HepG2 (cell line): Measurements from ENCODE around the gene XPO5. TPM values are rescaled to one million over a fixed set of nuclear protein-coding genes. Genes with fewer than 3 reads are reported as not detected.

Source experiments
- ARID4A ChIP-seq: sonication (generic); formaldehyde crosslinking; IDR thresholded peaks from 2 replicates; pipeline ENCODE4 v1.5.0; 2020; ENCODE audit warnings: mild to moderate bottlenecking, missing genetic modification reagents, borderline replicate concordance
- CBX1 ChIP-seq: IDR thresholded peaks from one replicate; pipeline ENCODE4 v1.6.1; 2016; ENCODE audit warnings: antibody characterized with exemption, low read depth
- DNMT1 ChIP-seq: sonication (generic); formaldehyde crosslinking; IDR thresholded peaks from 2 replicates; pipeline ENCODE4 v1.5.1; 2020; ENCODE audit warnings: mild to moderate bottlenecking, missing genetic modification reagents
- KLF13 ChIP-seq: sonication (generic); formaldehyde crosslinking; IDR thresholded peaks from 2 replicates; pipeline ENCODE4 v1.4.0; 2020; ENCODE audit warnings: mild to moderate bottlenecking, missing genetic modification reagents
- KLF16 ChIP-seq, 2 experiments: sonication (generic) in 1 of 2; formaldehyde crosslinking in 1 of 2; IDR thresholded peaks; 2 replicates each; pipeline versions ENCODE4 v1.6.1 to v1.8.0; 2016 to 2023; ENCODE audit warnings: missing genetic modification reagents in 2 of 2, missing compliant biosample characterization in 1 of 2
- MEF2D ChIP-seq: sonication (generic); formaldehyde crosslinking; IDR thresholded peaks from 2 replicates; pipeline ENCODE4 v1.5.1; 2020; ENCODE audit warnings: mild to moderate bottlenecking, missing genetic modification reagents
- NCOR1 ChIP-seq: fragments of 200-600 bp; sonication (generic); IDR thresholded peaks from 2 replicates; pipeline ENCODE4 v1.7.0; 2017; ENCODE audit warnings: antibody characterized with exemption, low read length, borderline replicate concordance
- NR1H2 ChIP-seq: sonication (generic); formaldehyde crosslinking; IDR thresholded peaks from 2 replicates; pipeline ENCODE4 v1.8.1; 2022; ENCODE audit warnings: low read depth, missing genetic modification reagents, borderline replicate concordance
- NR2F2 ChIP-seq: IDR thresholded peaks from 2 replicates; pipeline ENCODE4 v1.6.1; 2012; ENCODE audit warnings: low read depth, inconsistent platforms, borderline replicate concordance
- RBFOX2 ChIP-seq: fragments of 200-400 bp; formaldehyde crosslinking; IDR thresholded peaks from 2 replicates; pipeline ENCODE4 v1.6.1; 2017; ENCODE audit warnings: low read depth, mild to moderate bottlenecking, low read length
- RBM39 ChIP-seq: fragments of 200-400 bp; formaldehyde crosslinking; IDR thresholded peaks from one replicate; pipeline ENCODE4 v1.6.1; 2018; ENCODE audit warnings: antibody characterized with exemption, mild to moderate bottlenecking, low read depth, low read length; ENCODE audit not compliant: poor library complexity, severe bottlenecking
- SIN3A ChIP-seq: IDR thresholded peaks from 2 replicates; pipeline ENCODE4 v1.6.1; 2011; ENCODE audit warnings: low read depth, mild to moderate bottlenecking, control low read depth, low read length, borderline replicate concordance
- TIGD3 ChIP-seq: sonication (generic); formaldehyde crosslinking; IDR thresholded peaks from 2 replicates; pipeline ENCODE4 v1.5.1; 2020; ENCODE audit warnings: mild to moderate bottlenecking, missing genetic modification reagents, borderline replicate concordance
- ZBTB20 ChIP-seq: sonication (generic); formaldehyde crosslinking; IDR thresholded peaks from 2 replicates; pipeline ENCODE4 v1.8.1; 2023; ENCODE audit warnings: missing genetic modification reagents, low read depth, mild to moderate bottlenecking, borderline replicate concordance
- ZNF180 ChIP-seq: sonication (generic); formaldehyde crosslinking; IDR thresholded peaks from 2 replicates; pipeline ENCODE4 v1.4.0; 2020; ENCODE audit warnings: low read depth, missing genetic modification reagents, borderline replicate concordance
- ZNF205 ChIP-seq: IDR thresholded peaks from 2 replicates; pipeline ENCODE4 v1.6.1; 2018; ENCODE audit warnings: missing biosample characterization, missing genetic modification reagents
- ZNF224 ChIP-seq: sonication (generic); formaldehyde crosslinking; IDR thresholded peaks from 2 replicates; pipeline ENCODE4 v1.5.0; 2020; ENCODE audit warnings: mild to moderate bottlenecking, missing genetic modification reagents
- ZNF441 ChIP-seq: sonication (generic); formaldehyde crosslinking; IDR thresholded peaks from 2 replicates; pipeline ENCODE4 v1.7.0; 2021; ENCODE audit warnings: missing genetic modification reagents, borderline replicate concordance
- ZNF720 ChIP-seq: sonication (generic); formaldehyde crosslinking; IDR thresholded peaks from 2 replicates; pipeline ENCODE4 v1.4.0; 2020; ENCODE audit warnings: missing genetic modification reagents
- ZNF766 ChIP-seq: sonication (generic); formaldehyde crosslinking; IDR thresholded peaks from 2 replicates; pipeline ENCODE4 v1.5.0; 2020; ENCODE audit warnings: missing genetic modification reagents, borderline replicate concordance
- ZSCAN25 ChIP-seq: sonication (generic); formaldehyde crosslinking; IDR thresholded peaks from 2 replicates; pipeline ENCODE4 v1.8.0; 2022; ENCODE audit warnings: mild to moderate bottlenecking, missing genetic modification reagents
- polyA plus RNA-seq, 8 experiments: library from polyadenylated mRNA; depleted of rRNA in 3 of 8; stranded (reverse) in 7 of 8; unstranded in 1 of 8; fragments of >200 nt; fragmentation: Illumina TruSeq in 4 of 8; extraction: Trizol in 4 of 8; gene quantifications; 2 replicates each; pipeline versions ENCODE4 v1.2.1 to v1.2.3, GENCODE V29; 2011 to 2016; ENCODE audit warnings: low read depth in 4 of 8, missing spikeins in 1 of 8, mixed read lengths in 1 of 8; ENCODE audit not compliant: insufficient read depth in 1 of 8
- total RNA-seq, 5 experiments: library from RNA; depleted of rRNA; stranded (reverse); fragments of >200 nt; fragmentation: Illumina TruSeq; extraction: Trizol; gene quantifications; 2 replicates each; pipeline ENCODE4 v1.2.3, GENCODE V29; 2016; ENCODE audit warnings: low read depth in 1 of 5
- TF ChIP-seq, protein P1 (sequence below): sonication (generic); formaldehyde crosslinking; IDR thresholded peaks from 2 replicates; pipeline ENCODE4 v1.8.1; 2022; ENCODE audit warnings: mild to moderate bottlenecking, missing genetic modification reagents

XPO5 gene
- total and polyA plus RNA-seq, 2 of the 13 experiments (the other 11 are each of a cell fraction or from before 2014, with no cell fraction given): 52.2 to 68.0 TPM

DNA sequence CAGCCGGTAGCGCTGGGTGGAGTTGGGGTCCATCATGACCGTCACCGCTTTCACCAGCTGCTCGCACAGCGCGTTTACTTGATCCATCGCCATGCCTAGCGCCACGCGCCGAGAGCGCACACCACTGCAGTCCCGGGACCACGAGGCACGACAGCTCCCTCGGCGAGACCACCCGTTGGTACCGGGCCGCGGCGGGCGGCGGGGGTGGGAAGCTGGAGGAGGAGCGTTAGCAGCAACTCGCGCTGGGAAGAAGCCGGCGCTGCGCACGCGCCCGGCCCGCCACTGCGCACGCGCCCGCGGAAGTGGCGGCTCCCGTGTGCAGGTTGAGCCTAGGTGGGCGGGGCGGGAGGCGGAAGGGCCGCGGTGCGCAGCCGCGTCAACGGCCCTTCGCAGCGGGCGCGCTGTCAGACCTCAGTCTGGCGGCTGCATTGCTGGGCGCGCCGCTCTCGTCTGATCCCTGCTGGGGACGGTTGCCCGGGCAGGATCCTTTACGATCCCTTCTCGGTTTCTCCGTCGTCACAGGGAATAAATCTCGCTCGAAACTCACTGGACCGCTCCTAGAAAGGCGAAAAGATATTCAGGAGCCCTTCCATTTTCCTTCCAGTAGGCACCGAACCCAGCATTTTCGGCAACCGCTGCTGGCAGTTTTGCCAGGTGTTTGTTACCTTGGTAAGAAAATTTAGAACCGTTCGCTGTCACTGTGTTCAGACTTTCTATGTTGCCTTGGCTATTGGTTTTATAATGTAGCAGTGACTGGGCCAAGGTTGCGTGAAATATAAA, at the start of gene XPO5, which contains the start of gene POLH (continued):
- TF ChIP-seq ZNF224 (CRISPR knock-in tag): peak; percentile 20; the same call in 1 of the 2 replicates
- TF ChIP-seq, protein P1, sequence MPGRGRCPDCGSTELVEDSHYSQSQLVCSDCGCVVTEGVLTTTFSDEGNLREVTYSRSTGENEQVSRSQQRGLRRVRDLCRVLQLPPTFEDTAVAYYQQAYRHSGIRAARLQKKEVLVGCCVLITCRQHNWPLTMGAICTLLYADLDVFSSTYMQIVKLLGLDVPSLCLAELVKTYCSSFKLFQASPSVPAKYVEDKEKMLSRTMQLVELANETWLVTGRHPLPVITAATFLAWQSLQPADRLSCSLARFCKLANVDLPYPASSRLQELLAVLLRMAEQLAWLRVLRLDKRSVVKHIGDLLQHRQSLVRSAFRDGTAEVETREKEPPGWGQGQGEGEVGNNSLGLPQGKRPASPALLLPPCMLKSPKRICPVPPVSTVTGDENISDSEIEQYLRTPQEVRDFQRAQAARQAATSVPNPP (CRISPR knock-in tag): peak; percentile 93
- peak; percentile 22 for TF ChIP-seq CBX1
- TF ChIP-seq ZNF720: no peak
- TF ChIP-seq NR1H2 (CRISPR knock-in tag): no peak; the same call in 1 of the 2 replicates
- TF ChIP-seq KLF16 (CRISPR knock-in tag; IDR thresholded peaks at IDR 0.05): peak in 1 of 2 experiments; percentile 94; a peak in 2 of 4 replicates
- peak; percentile 46 for TF ChIP-seq RBM39
- peak; percentile 37; the same call in 1 of the 2 replicates for TF ChIP-seq MEF2D
- no peak; the same call in none of the 2 replicates for TF ChIP-seq ZSCAN25 (CRISPR knock-in tag)
- TF ChIP-seq ZNF766 (CRISPR knock-in tag): peak; percentile 56
- TF ChIP-seq DNMT1 (CRISPR knock-in tag): peak; percentile 96; the same call in 1 of the 2 replicates
- TF ChIP-seq ZNF205 (CRISPR knock-in tag): peak; percentile 62
- TF ChIP-seq ZBTB20: no peak; the same call in 1 of the 2 replicates
- peak; percentile 95 for TF ChIP-seq RBFOX2
- no peak for TF ChIP-seq NCOR1
- 0 out of 2 replicates have a peak, but pooled peaks have one; percentile 78 for TF ChIP-seq ZNF180 (CRISPR knock-in tag)
- TF ChIP-seq SIN3A: peak; percentile 96; the same call in 1 of the 2 replicates
- TF ChIP-seq ARID4A (CRISPR knock-in tag): peak; percentile 100
- no peak; the same call in 1 of the 2 replicates for TF ChIP-seq NR2F2
- TF ChIP-seq ZNF441: no peak; the same call in none of the 2 replicates
- TF ChIP-seq KLF13 (CRISPR knock-in tag): 0 out of 2 replicates have a peak, but pooled peaks have one; percentile 62
- TF ChIP-seq TIGD3 (CRISPR knock-in tag): 0 out of 2 replicates have a peak, but pooled peaks have one; percentile 34
